HepG2 (cell line): ENCODE results near the gene RAB5B. TPM values are rescaled to one million over a fixed set of nuclear protein-coding genes. Genes with fewer than 3 reads are reported as not detected.
A peak's percentile ranks its signal among the peaks of the same experiment; 100 is the strongest.

Experiments used
- AKAP8 ChIP-seq: sonication (generic); formaldehyde crosslinking; IDR thresholded peaks from 2 replicates; pipeline ENCODE4 v1.5.1; 2020; ENCODE audit warnings: mild to moderate bottlenecking, missing genetic modification reagents
- ARID4A ChIP-seq: sonication (generic); formaldehyde crosslinking; IDR thresholded peaks from 2 replicates; pipeline ENCODE4 v1.5.0; 2020; ENCODE audit warnings: mild to moderate bottlenecking, missing genetic modification reagents, borderline replicate concordance
- DNMT1 ChIP-seq: sonication (generic); formaldehyde crosslinking; IDR thresholded peaks from 2 replicates; pipeline ENCODE4 v1.5.1; 2020; ENCODE audit warnings: mild to moderate bottlenecking, missing genetic modification reagents
- IKZF4 ChIP-seq: sonication (generic); formaldehyde crosslinking; IDR thresholded peaks from 2 replicates; pipeline ENCODE4 v1.5.1; 2020; ENCODE audit warnings: borderline replicate concordance, mild to moderate bottlenecking, low read depth, missing genetic modification reagents; ENCODE audit errors: not compliant biosample characterization
- MEF2D ChIP-seq: sonication (generic); formaldehyde crosslinking; IDR thresholded peaks from 2 replicates; pipeline ENCODE4 v1.5.1; 2020; ENCODE audit warnings: mild to moderate bottlenecking, missing genetic modification reagents
- MIXL1 ChIP-seq: IDR thresholded peaks from 2 replicates; pipeline ENCODE4 v1.6.1; 2016
- MTA3 ChIP-seq: sonication (generic); formaldehyde crosslinking; IDR thresholded peaks from 2 replicates; pipeline ENCODE4 v1.4.0; 2020; ENCODE audit warnings: missing genetic modification reagents
- SMC3 ChIP-seq: IDR thresholded peaks from 2 replicates; pipeline ENCODE4 v1.6.1; 2011; ENCODE audit warnings: low read length, improper control_type of control experiment
- TARDBP ChIP-seq: sonication (generic); formaldehyde crosslinking; IDR thresholded peaks from 2 replicates; pipeline ENCODE4 v1.8.0; 2022; ENCODE audit warnings: mild to moderate bottlenecking, missing genetic modification reagents
- ZFP37 ChIP-seq: sonication (generic); formaldehyde crosslinking; IDR thresholded peaks from 2 replicates; pipeline ENCODE4 v1.4.0; 2020; ENCODE audit warnings: missing genetic modification reagents, borderline replicate concordance
- ZNF598 ChIP-seq: sonication (generic); formaldehyde crosslinking; IDR thresholded peaks from 2 replicates; pipeline ENCODE4 v1.5.1; 2020; ENCODE audit warnings: mild to moderate bottlenecking, missing genetic modification reagents, borderline replicate concordance
- ZNF607 ChIP-seq: sonication (generic); formaldehyde crosslinking; IDR thresholded peaks from 2 replicates; pipeline ENCODE4 v1.5.1; 2020; ENCODE audit warnings: missing genetic modification reagents, mild to moderate bottlenecking, borderline replicate concordance
- ZNF7 ChIP-seq: IDR thresholded peaks from 2 replicates; pipeline ENCODE4 v1.6.1; 2016; ENCODE audit warnings: missing biosample characterization, missing genetic modification reagents
- ZNF740 ChIP-seq: sonication (generic); formaldehyde crosslinking; IDR thresholded peaks from 2 replicates; pipeline ENCODE4 v1.4.0; 2020; ENCODE audit warnings: missing genetic modification reagents
- ZNF749 ChIP-seq: sonication (generic); formaldehyde crosslinking; IDR thresholded peaks from 2 replicates; pipeline ENCODE4 v1.8.0; 2022; ENCODE audit warnings: mild to moderate bottlenecking, missing genetic modification reagents, moderate library complexity, borderline replicate concordance
- ZSCAN31 ChIP-seq: sonication (generic); formaldehyde crosslinking; IDR thresholded peaks from 2 replicates; pipeline ENCODE4 v1.5.0; 2020; ENCODE audit warnings: low read depth, mild to moderate bottlenecking, missing genetic modification reagents
- polyA plus RNA-seq, 8 experiments: library from polyadenylated mRNA; depleted of rRNA in 3 of 8; stranded (reverse) in 7 of 8; unstranded in 1 of 8; fragments of >200 nt; fragmentation: Illumina TruSeq in 4 of 8; extraction: Trizol in 4 of 8; gene quantifications; 2 replicates each; pipeline versions ENCODE4 v1.2.1 to v1.2.3, GENCODE V29; 2011 to 2016; ENCODE audit warnings: low read depth in 4 of 8, missing spikeins in 1 of 8, mixed read lengths in 1 of 8; ENCODE audit not compliant: insufficient read depth in 1 of 8
- total RNA-seq, 5 experiments: library from RNA; depleted of rRNA; stranded (reverse); fragments of >200 nt; fragmentation: Illumina TruSeq; extraction: Trizol; gene quantifications; 2 replicates each; pipeline ENCODE4 v1.2.3, GENCODE V29; 2016; ENCODE audit warnings: low read depth in 1 of 5
- TF ChIP-seq, protein P1 (sequence below): IDR thresholded peaks from 2 replicates; pipeline ENCODE4 v1.6.1; 2016; ENCODE audit warnings: low read depth
- TF ChIP-seq, protein P2 (sequence below): sonication (generic); formaldehyde crosslinking; IDR thresholded peaks from 2 replicates; pipeline ENCODE4 v1.8.0; 2022; ENCODE audit warnings: mild to moderate bottlenecking, missing genetic modification reagents
- TF ChIP-seq, protein P3 (sequence below): sonication (generic); formaldehyde crosslinking; IDR thresholded peaks from 2 replicates; pipeline ENCODE4 v1.5.0; 2020; ENCODE audit warnings: mild to moderate bottlenecking, missing genetic modification reagents, borderline replicate concordance

Gene RAB5B
- total and polyA plus RNA-seq, 2 of the 13 experiments (the other 11 are each of a cell fraction or from before 2014, with no cell fraction given) = 26.0 to 68.3 TPM

GRCh38 chr12:55996715-55997534 is 23.0 kb downstream of the RAB5B start, which contains the start of gene SUOX (continued):
- TF ChIP-seq ZFP37 (CRISPR knock-in tag) (0 out of 2 replicates have a peak, but pooled peaks have one; percentile 27), SMC3 (no peak), ZNF740 (CRISPR knock-in tag) (0 out of 2 replicates have a peak, but pooled peaks have one; percentile 23), DNMT1 (CRISPR knock-in tag) (no peak), IKZF4 (no peak), MIXL1 (CRISPR knock-in tag) (peak; percentile 58; the same call in 1 of the 2 replicates), TARDBP (peak; percentile 69), ZNF607 (peak; percentile 84), ARID4A (CRISPR knock-in tag) (peak; percentile 64; the same call in 1 of the 2 replicates), ZSCAN31 (CRISPR knock-in tag) (peak; percentile 29; the same call in 1 of the 2 replicates), AKAP8 (no peak), MEF2D (CRISPR knock-in tag) (peak; percentile 48; the same call in 1 of the 2 replicates), ZNF749 (CRISPR knock-in tag) (no peak), ZNF598 (CRISPR knock-in tag) (peak; percentile 48; the same call in 1 of the 2 replicates), ZNF7 (CRISPR knock-in tag) (no peak), MTA3 (no peak)
- TF ChIP-seq, protein P1, sequence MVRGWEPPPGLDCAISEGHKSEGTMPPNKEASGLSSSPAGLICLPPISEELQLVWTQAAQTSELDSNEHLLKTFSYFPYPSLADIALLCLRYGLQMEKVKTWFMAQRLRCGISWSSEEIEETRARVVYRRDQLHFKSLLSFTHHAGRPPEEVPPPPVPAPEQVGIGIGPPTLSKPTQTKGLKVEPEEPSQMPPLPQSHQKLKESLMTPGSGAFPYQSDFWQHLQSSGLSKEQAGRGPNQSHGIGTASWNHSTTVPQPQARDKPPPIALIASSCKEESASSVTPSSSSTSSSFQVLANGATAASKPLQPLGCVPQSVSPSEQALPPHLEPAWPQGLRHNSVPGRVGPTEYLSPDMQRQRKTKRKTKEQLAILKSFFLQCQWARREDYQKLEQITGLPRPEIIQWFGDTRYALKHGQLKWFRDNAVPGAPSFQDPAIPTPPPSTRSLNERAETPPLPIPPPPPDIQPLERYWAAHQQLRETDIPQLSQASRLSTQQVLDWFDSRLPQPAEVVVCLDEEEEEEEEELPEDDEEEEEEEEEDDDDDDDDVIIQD = peak; percentile 75
- TF ChIP-seq, protein P2, sequence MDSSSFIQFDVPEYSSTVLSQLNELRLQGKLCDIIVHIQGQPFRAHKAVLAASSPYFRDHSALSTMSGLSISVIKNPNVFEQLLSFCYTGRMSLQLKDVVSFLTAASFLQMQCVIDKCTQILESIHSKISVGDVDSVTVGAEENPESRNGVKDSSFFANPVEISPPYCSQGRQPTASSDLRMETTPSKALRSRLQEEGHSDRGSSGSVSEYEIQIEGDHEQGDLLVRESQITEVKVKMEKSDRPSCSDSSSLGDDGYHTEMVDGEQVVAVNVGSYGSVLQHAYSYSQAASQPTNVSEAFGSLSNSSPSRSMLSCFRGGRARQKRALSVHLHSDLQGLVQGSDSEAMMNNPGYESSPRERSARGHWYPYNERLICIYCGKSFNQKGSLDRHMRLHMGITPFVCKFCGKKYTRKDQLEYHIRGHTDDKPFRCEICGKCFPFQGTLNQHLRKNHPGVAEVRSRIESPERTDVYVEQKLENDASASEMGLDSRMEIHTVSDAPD (CRISPR knock-in tag) = no peak
- TF ChIP-seq, protein P3, sequence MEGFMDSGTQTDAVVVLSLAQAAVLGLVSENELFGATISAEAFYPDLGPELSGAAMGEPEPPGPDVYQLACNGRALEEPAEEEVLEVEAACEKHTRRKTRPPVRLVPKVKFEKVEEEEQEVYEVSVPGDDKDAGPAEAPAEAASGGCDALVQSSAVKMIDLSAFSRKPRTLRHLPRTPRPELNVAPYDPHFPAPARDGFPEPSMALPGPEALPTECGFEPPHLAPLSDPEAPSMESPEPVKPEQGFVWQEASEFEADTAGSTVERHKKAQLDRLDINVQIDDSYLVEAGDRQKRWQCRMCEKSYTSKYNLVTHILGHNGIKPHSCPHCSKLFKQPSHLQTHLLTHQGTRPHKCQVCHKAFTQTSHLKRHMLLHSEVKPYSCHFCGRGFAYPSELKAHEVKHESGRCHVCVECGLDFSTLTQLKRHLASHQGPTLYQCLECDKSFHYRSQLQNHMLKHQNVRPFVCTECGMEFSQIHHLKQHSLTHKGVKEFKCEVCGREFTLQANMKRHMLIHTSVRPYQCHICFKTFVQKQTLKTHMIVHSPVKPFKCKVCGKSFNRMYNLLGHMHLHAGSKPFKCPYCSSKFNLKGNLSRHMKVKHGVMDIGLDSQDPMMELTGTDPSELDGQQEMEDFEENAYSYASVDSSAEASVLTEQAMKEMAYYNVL (CRISPR knock-in tag) = peak; percentile 23; the same call in 1 of the 2 replicates
